HG03135 (cell line): ENCODE results near the gene TFAM.
"Not testable (repeated sequence)": the region's sequence is repeated elsewhere in the genome, so short reads cannot be mapped to it uniquely, and the experiment has no call there.

Source experiments
- ATAC-seq: cut with Tn5 transposase; IDR thresholded peaks from one replicate; pipeline ENCODE4 v1.9.1; 2021; ENCODE audit warnings: mild to moderate bottlenecking, moderate library complexity; ENCODE audit not compliant: unreplicated experiment

The TFAM gene

GRCh38 chr10:58372607-58373441 lies 12.4 kb upstream of the TFAM start:
- ATAC-seq, result peak; percentile 73

DNA sequence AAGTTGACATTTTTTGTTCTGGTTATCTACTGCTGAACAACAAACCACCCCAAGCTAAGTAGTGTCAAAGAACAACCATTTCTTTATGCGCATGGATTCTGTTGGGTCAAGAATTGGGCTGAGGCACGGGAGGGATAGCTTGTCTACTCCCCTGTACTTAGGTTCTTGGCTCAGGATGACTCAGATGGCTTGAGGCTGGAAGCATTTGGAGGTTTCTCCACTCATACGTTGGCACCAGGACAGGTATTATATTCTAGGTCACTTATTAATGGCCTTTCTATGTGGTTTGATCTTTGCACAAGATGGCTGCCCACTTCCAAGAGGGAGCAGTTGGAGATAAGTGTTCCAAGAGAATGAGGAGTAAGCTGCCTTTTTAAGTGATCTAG lies 11.8 kb upstream of the TFAM start:
- no peak for ATAC-seq

DNA sequence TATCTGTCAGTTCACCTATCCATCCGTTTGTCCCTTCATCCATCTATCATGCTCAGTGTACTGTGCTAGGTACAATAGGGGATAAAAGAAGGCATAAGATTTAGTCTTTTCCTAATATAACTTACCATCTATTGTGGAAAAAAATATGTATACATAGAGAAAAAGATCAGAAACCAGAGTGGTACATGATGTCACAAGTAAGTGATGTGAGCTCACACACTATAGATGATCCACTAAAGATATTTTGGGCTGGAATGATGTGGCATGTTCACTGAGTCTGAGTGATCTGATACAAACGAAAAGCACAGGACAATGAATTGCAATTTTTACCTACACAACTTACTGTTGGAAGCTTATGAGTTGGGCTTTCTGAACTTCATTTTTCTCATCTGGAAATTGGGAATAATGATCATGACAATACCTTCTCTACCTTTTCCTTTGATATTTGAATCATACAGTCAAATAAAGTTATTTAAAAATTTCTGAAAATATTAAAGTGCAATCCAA lies 2.7 kb upstream of the TFAM start:
- ATAC-seq, result no peak

DNA sequence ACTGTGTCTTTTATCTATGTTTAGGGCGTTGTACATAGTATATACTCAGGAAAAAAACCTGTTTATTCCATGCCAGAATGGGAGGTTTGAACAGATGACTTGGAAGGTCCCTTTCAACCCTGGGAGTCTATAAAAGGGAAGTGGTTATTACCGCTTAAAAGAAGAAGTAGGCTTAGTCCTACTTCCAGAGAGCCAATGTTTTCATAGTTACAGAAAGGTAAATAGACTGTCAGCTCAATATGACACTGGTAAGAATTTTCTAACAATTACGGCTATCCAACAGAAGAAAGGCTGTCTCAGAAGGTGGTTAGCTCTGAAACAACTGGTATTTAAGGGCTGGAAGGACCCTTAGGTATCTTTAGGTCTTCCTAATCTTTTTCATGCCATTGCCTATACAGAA lies 1.1 kb upstream of the TFAM start:
- peak; percentile 75 for ATAC-seq

- ATAC-seq, result peak; percentile 0
These were observed 639 bp upstream of the TFAM start for GRCh38 chr10:58384544-58384998.

- ATAC-seq, result peak; percentile 2
These were observed 538 bp downstream of the TFAM start for GRCh38 chr10:58385784-58386112.

DNA sequence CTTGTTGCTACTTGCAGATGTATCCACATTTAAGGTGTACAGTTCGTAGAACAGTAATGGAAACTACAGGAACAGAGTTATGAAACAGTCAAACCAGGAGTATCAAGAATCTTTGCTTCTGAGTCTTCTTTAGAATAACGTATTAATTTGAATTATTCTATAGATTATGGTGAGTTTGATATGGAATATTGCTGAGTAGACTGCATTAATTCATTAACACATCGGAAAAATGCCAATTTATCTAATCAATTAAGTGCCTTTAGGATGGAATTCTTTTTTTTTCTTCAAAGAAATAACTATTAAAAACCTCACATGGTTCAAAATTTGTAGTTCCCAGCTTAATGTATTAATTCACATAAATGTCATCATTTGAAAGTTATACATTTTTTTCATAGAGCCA lies 3.8 kb downstream of the TFAM start:
- no peak for ATAC-seq

- ATAC-seq, result no peak
These were observed 8.1 kb downstream of the TFAM start for GRCh38 chr10:58393317-58393716.

DNA sequence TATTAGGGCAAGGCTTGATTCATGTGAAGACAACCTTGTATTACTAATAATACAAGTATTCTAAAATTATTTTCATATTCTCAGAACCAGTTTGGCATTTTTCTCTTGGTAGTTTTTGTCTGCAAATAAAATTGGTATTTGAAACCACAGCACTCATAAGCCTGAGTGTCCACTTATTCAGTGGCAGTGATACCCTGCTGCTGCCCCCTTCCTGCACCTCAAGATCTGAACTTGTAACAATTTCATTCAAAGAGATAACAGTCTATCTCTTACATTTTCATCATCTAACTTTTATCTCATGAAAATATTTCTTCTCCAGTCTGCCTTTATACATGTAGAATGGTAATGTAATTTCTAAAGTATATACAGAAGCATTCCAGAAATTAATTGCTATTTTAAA lies 9.3 kb downstream of the TFAM start:
- ATAC-seq, result no peak

GRCh38 chr10:58396057-58396456 lies 10.8 kb downstream of the TFAM start:
- ATAC-seq, result no peak

DNA sequence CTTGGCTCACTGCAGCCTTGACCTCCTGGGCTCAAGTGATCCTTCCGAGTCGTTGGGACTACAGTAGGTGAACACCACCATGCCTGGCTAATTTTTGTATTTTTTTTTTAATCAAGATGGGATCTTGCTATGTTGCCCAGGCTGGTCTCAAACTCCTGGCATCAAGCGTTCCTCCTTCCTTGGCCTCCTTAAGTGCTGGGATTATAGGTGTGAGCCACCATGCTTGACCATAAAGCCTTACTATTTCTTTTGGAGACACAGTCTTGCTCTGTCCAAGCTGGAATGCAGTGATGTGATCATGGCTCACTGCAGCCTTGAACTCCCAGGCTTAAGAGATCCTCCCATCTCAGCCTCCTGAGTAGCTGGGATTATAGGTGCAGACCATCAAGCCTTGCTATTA lies 12.6 kb downstream of the TFAM start:
- no peak for ATAC-seq

DNA sequence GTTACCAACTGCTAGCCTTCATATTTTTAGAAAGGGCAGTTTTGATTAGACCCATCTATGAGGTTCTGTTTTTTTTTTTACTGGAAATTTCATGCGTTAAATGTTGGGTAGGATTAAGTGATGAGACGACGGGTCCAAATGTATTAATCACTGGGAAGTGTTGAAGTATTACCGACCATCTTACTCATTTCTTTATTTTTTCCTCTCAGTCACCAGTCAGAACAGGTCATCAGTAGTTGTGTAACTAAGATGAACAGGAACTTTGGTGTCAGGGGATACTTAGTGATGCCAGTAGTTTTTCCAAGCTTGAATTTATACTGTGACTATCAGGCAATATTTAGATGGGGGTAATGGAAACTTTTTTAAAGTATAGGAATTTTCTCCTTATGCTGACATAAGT lies 14.2 kb downstream of the TFAM start:
- no peak for ATAC-seq

DNA sequence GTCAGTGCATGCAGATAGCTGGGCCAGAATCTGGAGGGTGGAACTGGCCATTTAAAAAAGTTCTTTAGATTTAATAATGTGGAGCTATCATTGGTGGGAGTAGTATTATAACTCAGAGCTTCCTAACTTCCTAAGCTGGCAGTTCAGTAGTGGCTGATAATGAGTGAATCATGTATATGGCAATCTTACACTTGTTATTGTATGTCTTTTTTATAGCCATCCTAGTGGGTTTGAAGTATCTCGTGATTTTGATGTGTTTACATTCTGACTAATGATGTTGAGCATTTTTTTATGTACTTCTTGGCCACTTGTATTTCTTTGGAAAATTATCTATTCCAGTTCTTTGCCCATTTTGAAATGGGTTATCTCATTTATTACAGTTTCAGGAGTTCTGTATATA lies 15.4 kb downstream of the TFAM start:
- no peak for ATAC-seq

DNA sequence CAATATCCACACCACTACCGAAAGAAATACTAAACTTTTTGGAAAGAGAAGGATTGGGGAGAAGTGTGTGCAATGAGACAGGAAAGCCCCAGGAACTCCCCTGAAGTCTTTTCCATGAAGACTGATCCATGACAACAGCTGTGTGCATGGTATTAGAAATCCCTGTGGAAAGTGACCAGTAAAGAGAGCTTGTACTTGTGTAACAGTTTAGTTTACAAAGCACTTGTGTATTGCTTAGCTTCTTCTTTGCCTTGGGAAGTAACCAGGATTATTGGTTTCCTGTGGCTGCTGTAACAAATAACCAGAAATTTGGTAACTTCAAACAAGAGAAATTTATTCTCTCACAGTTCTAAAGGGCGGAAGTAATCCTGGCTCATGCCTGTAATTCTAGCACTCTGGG lies 18.8 kb downstream of the TFAM start:
- ATAC-seq, result no peak

GRCh38 chr10:58409956-58410610 lies 24.9 kb downstream of the TFAM start:
- no peak for ATAC-seq

- ATAC-seq, result no peak
These were observed 27.3 kb downstream of the TFAM start for GRCh38 chr10:58412502-58412961.

DNA sequence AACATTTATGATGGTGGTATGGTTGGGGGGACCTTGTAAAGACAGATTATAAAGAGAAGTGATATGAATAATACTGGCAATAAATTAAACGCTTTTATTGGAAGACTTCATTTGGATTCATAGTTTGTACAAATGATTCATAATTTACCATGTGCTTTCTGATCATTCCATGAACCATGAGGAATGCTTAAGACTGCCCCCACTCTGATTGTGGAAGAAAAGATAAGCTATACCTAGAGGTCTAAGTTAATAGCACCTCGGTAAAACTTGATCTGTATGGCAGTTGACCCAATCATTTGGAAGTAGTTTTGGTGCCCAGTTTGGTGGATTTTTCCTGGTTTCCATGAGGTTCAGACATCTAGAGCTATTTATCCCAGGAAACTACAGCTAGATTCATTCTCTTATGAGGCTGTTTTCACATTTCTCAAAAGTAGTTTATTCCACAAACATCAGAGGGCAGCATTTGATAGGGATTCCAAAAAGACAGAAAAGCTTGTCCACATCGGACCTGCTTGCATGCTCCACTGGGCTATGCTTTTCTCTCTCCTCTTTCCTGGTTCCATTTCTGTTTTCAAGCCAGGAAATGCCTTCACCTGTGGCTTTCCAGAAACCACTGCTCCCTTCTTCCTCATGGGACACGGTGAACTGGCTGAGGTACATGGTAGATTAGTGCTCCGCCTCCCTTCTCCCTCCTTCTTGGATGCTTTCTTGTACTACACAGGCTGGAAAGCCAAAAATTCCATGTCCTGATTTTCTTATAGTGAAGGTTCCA lies 29.2 kb downstream of the TFAM start:
- ATAC-seq, result no peak

DNA sequence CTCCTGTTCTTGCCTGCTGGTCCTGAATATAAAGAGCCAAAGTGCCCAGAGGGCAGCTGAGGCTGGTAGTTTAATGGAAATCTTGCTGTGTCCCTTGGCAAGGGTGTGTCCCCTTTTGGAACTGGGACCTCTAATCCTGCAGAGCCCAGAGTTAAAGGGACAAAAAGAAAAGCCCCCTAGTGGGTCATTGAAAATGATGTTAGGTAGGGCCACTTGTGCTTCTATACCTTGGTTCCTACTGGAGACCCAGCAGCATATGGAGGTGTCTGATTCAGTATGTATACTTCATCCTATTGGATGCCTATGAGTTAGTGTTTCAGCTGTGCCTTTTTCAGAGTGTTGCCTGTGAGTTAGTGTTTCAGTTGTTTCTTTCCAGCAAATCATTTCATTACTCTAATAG lies 30.5 kb downstream of the TFAM start:
- ATAC-seq, result no peak

DNA sequence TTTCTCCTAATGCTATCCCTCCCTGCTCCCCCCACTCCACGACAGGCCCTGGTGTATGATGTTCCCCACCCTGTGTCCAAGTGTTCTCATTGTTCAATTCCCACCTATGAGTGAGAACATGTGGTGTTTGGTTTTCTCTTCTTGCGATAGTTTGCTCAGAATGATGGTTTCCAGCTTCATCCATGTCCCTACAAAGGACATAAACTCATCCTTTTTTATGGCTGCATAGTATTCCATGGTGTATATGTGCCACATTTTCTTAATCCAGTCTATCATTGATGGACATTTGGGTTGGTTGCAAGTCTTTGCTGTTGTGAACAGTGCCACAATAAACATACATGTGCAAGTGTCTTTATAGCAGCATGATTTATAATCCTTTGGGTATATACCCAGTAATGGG lies 32.7 kb downstream of the TFAM start:
- not testable (repeated sequence) for ATAC-seq

GRCh38 chr10:58424176-58424575 lies 39.0 kb downstream of the TFAM start:
- ATAC-seq, result no peak

DNA sequence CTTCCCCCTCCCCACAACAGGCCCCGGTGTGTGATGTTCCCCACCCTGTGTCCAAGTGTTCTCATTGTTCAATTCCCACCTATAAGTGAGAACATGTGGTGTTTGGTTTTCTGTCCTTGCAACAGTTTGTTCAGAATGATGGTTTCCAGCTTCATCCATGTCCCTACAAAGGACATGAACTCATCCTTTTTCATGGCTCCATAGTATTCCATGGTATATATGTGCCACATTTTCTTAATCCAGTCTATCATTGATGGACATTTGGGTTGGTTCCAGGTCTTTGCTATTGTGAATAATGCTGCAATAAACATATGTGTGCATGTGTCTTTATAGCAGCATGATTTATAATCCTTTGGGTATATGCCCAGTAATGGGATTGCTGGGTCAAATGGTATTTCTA lies 43.2 kb downstream of the TFAM start:
- ATAC-seq, result not testable (repeated sequence)

DNA sequence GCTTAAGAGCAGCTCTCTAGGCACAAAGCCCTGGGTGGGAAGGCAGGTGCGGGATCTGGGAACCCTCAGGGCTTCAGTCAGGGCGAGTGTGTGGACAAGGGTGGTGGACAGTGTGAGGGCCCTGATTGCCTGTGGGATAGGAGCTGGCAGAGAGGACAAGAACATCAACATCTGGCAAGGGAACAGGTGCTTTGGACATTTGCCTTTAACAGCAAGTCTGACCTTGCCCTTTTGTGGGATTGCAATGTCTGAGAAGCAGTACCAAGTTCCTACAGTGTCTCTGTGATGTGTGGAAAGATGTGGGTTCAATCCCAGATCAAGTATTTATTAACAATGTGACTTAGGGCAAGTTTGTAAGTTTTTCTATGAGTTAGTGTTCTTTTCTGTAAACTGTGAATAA lies 46.7 kb downstream of the TFAM start:
- no peak for ATAC-seq
